MCF 10A (cell line): ENCODE measurements around the gene TFCP2L1. TPM values are rescaled to one million over a fixed set of nuclear protein-coding genes. Genes with fewer than 3 reads are reported as not detected.

ENCODE experiments used
- BruUV-seq: library from RNA; stranded (reverse); fragments of 400-500 nt; replicated peaks from 2 replicates; lab custom pipeline; 2021; lab: Mats Ljungman, UMichigan
- CTCF ChIA-PET: fragments of 300-600 bp; sonication (Branson Sonifier 250); formaldehyde crosslinking; extraction: SDS; loops from one replicate; lab custom pipeline; 2021; ENCODE audit warnings: antibody characterized with exemption, inconsistent platforms; lab: Yijun Ruan, JAX
- POLR2A ChIA-PET: fragments of 300-600, 350-650 bp; sonication (Branson Sonifier 250); formaldehyde crosslinking; extraction: SDS; loops from one replicate; lab custom pipeline; 2020; ENCODE audit warnings: antibody characterized with exemption, inconsistent platforms; lab: Yijun Ruan, JAX
- DNase-seq: peaks from one replicate; pipeline ENCODE4 v3.0.0-alpha.2; 2018; ENCODE audit not compliant: unreplicated experiment
- H3K27ac Mint-ChIP-seq: one replicate; pipeline ENCODE4 v1.8.0; 2022; ENCODE audit warnings: mild to moderate bottlenecking, low read depth, mixed read lengths; ENCODE audit not compliant: unreplicated experiment
- H3K27me3 Mint-ChIP-seq: one replicate; pipeline ENCODE4 v1.8.0; 2022; ENCODE audit warnings: mixed read lengths; ENCODE audit not compliant: insufficient read depth, unreplicated experiment
- H3K36me3 Mint-ChIP-seq: one replicate; pipeline ENCODE4 v1.8.0; 2022; ENCODE audit warnings: mild to moderate bottlenecking, moderate library complexity, mixed read lengths; ENCODE audit not compliant: insufficient read depth, unreplicated experiment
- H3K4me1 Mint-ChIP-seq: one replicate; pipeline ENCODE4 v1.8.0; 2022; ENCODE audit warnings: mixed read lengths; ENCODE audit not compliant: insufficient read depth, unreplicated experiment
- H3K4me3 Mint-ChIP-seq: one replicate; pipeline ENCODE4 v1.8.0; 2022; ENCODE audit warnings: mild to moderate bottlenecking, moderate library complexity, mixed read lengths; ENCODE audit not compliant: unreplicated experiment
- H3K9me3 Mint-ChIP-seq: one replicate; pipeline ENCODE4 v1.8.0; 2022; ENCODE audit warnings: mixed read lengths; ENCODE audit not compliant: unreplicated experiment
- intact Hi-C: fragments of 100-400 bp; cut with micrococcal nuclease; formaldehyde crosslinking; loops from 2 replicates; pipeline ENCODE4 v1.14.1; 2022
- total RNA-seq: library from RNA; stranded (reverse); gene quantifications from 2 replicates; pipeline ENCODE4 v1.2.3, GENCODE V29; 2022
- TF ChIP-seq, protein P1 (sequence below): fragments of 200-600 bp; IDR thresholded peaks from one replicate; pipeline ENCODE4 v1.8.0; 2022; ENCODE audit warnings: antibody characterized with exemption, mild to moderate bottlenecking; ENCODE audit not compliant: unreplicated experiment

TFCP2L1 gene
- total RNA-seq, 1 experiment from 2014 or later: 22.6 TPM

- CTCF ChIA-PET: no interaction called here
- no TSS peak for BruUV-seq
Observed at GRCh38 chr2:121238828-121239227, 46.2 kb downstream of the TFCP2L1 start.

GRCh38 chr2:121237980-121238665 lies 46.9 kb downstream of the TFCP2L1 start:
- no peak for DNase-seq
- ChIA-PET CTCF (no interaction called here), POLR2A (interaction anchor here (1.7 kb wide), 1 partner anchor 7 kb away, joined by 4 read pairs; no protein-coding TSS in a partner anchor)
- Mint-ChIP-seq H3K27me3 (no peaks in the 10 kb centered on the region), H3K9me3 (no peaks in the 10 kb centered on the region), H3K27ac (no peak overlapping the region), H3K4me1 (no peaks in the 10 kb centered on the region), H3K36me3 (peaks cover 91% of the 10 kb centered on the region), H3K4me3 (no peak overlapping the region)
- no TSS peak for BruUV-seq
- intact Hi-C loops: no loop called here
- TF ChIP-seq, protein P1, sequence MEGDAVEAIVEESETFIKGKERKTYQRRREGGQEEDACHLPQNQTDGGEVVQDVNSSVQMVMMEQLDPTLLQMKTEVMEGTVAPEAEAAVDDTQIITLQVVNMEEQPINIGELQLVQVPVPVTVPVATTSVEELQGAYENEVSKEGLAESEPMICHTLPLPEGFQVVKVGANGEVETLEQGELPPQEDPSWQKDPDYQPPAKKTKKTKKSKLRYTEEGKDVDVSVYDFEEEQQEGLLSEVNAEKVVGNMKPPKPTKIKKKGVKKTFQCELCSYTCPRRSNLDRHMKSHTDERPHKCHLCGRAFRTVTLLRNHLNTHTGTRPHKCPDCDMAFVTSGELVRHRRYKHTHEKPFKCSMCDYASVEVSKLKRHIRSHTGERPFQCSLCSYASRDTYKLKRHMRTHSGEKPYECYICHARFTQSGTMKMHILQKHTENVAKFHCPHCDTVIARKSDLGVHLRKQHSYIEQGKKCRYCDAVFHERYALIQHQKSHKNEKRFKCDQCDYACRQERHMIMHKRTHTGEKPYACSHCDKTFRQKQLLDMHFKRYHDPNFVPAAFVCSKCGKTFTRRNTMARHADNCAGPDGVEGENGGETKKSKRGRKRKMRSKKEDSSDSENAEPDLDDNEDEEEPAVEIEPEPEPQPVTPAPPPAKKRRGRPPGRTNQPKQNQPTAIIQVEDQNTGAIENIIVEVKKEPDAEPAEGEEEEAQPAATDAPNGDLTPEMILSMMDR: no peak

More at GRCh38 chr2:121238828-121239227, 46.2 kb downstream of the TFCP2L1 start:
- intact Hi-C loops: no loop called here
- TF ChIP-seq, protein P1: no peak
- Mint-ChIP-seq H3K9me3 (no peaks in the 10 kb centered on the region), H3K36me3 (peaks cover 93% of the 10 kb centered on the region), H3K27ac (no peak overlapping the region), H3K4me1 (no peaks in the 10 kb centered on the region), H3K27me3 (no peaks in the 10 kb centered on the region), H3K4me3 (no peak overlapping the region)
- POLR2A ChIA-PET: interaction anchor here (1.7 kb wide), 1 partner anchor 8 kb away, joined by 4 read pairs; no protein-coding TSS in a partner anchor
- no peak for DNase-seq

GRCh38 chr2:121237336-121237979 lies 47.5 kb downstream of the TFCP2L1 start:
- ChIA-PET POLR2A (interaction anchor here (0.7 kb wide), 1 partner anchor 9 kb away, joined by 7 read pairs; no protein-coding TSS in a partner anchor), CTCF (no interaction called here)
- H3K27ac Mint-ChIP-seq: no peak overlapping the region

More at GRCh38 chr2:121237336-121237979, 47.5 kb downstream of the TFCP2L1 start:
- no peak for DNase-seq
- H3K9me3 Mint-ChIP-seq: no peaks in the 10 kb centered on the region
- intact Hi-C loops: no loop called here
- peaks cover 91% of the 10 kb centered on the region for H3K36me3 Mint-ChIP-seq
- no peak overlapping the region for H3K4me3 Mint-ChIP-seq
- no TSS peak for BruUV-seq
- no peaks in the 10 kb centered on the region for H3K27me3 Mint-ChIP-seq
- TF ChIP-seq, protein P1: no peak
- no peaks in the 10 kb centered on the region for H3K4me1 Mint-ChIP-seq
